BJ (cell line): ENCODE data around the gene ERCC6L2. TPM values are rescaled to one million over a fixed set of nuclear protein-coding genes. Genes with fewer than 3 reads are reported as not detected.

ENCODE experiments used
- CTCF ChIA-PET: fragments of 350-600 bp; formaldehyde crosslinking; extraction: SDS; loops from one replicate; lab custom pipeline; 2021; ENCODE audit warnings: antibody characterized with exemption, inconsistent platforms; lab: Yijun Ruan, JAX
- POLR2A ChIA-PET: fragments of 300-600 bp; sonication (Branson Sonifier 250); formaldehyde crosslinking; extraction: SDS; loops from one replicate; lab custom pipeline; 2021; ENCODE audit warnings: antibody characterized with exemption; lab: Charles Lee
- DNase-seq: peaks from one replicate; pipeline ENCODE4 v3.0.0-alpha.2; 2011; ENCODE audit warnings: low read depth
- H3K27me3 ChIP-seq: 2 replicates; pipeline ENCODE4 v1.6.0; 2011; ENCODE audit warnings: low read length; ENCODE audit not compliant: control insufficient read depth, insufficient read depth
- H3K36me3 ChIP-seq: 2 replicates; pipeline ENCODE4 v1.5.1; 2011; ENCODE audit warnings: low read length; ENCODE audit not compliant: control insufficient read depth, insufficient read depth
- H3K4me3 ChIP-seq: 2 replicates; pipeline ENCODE4 v1.5.1; 2011; ENCODE audit warnings: low read depth, mild to moderate bottlenecking, control low read depth, low read length
- polyA plus RNA-seq: library from polyadenylated mRNA; depleted of rRNA; stranded (reverse); fragments of >200 nt; gene quantifications from 2 replicates; pipeline ENCODE4 v1.2.3, GENCODE V29; 2011
- TF ChIP-seq, protein P1 (sequence below): IDR thresholded peaks from 2 replicates; pipeline ENCODE4 v1.5.1; 2011; ENCODE audit warnings: low read depth, mild to moderate bottlenecking, control low read depth, inconsistent platforms, low read length, moderate library complexity; ENCODE audit not compliant: insufficient read depth

ERCC6L2 gene
- polyA plus RNA-seq, 1 experiment: 12.0 TPM

DNA sequence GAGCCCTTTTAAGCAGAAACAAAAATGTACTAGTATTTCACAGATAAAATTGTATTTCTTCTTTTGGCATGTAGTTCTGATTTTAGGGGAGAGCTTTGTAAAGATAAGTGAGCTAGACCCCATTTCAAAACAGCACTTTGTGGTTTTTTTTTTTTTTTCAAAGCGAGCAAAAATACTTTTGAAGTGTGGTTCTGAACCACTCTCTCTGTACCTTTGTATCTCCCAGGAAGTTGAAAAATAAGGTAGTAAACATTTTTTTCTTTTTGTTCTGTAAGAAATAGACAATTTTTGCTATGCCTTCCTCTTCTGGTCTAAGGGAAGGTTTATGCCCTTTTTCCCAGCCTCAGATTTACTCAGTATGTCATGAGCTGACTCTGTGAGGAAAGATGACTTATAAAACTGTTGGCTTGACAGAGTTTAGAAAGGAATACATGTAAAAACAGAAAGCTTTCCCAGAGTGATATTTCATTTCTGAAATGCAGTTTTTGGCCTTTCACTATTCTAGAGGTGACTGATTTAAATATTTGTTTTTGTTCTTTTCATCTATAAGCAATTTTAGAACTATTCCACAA is 12.5 kb downstream of the ERCC6L2 start:
- ChIA-PET CTCF (no interaction called here), POLR2A (no interaction called here)
- H3K36me3 ChIP-seq: peaks cover 3% of the 10 kb centered on the region; the same call in 1 of the 2 replicates
- TF ChIP-seq, protein P1, sequence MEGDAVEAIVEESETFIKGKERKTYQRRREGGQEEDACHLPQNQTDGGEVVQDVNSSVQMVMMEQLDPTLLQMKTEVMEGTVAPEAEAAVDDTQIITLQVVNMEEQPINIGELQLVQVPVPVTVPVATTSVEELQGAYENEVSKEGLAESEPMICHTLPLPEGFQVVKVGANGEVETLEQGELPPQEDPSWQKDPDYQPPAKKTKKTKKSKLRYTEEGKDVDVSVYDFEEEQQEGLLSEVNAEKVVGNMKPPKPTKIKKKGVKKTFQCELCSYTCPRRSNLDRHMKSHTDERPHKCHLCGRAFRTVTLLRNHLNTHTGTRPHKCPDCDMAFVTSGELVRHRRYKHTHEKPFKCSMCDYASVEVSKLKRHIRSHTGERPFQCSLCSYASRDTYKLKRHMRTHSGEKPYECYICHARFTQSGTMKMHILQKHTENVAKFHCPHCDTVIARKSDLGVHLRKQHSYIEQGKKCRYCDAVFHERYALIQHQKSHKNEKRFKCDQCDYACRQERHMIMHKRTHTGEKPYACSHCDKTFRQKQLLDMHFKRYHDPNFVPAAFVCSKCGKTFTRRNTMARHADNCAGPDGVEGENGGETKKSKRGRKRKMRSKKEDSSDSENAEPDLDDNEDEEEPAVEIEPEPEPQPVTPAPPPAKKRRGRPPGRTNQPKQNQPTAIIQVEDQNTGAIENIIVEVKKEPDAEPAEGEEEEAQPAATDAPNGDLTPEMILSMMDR: no peak
- no peak overlapping the region for H3K4me3 ChIP-seq
- DNase-seq: no peak
- H3K27me3 ChIP-seq: no peaks in the 10 kb centered on the region

DNA sequence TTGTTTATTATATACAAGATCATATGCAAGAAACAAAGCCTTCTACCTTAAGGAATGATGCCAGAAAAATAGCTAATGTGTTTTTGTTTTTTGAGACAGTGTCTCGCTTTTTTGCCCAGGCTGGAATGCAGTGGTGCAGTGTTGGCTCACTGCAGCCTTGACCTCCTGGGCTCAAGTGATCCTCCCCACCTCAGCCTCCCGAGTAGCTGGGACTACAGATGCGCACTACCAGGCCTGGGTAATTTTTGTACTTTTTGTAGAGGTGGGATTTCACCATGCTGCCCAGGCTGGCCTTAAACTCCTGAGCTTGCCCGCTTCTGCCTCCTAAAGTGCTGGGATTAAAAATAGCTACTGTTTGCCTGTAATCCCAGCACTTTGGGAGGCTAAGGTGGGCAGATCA is 15.1 kb downstream of the ERCC6L2 start:
- Histone ChIP-seq H3K4me3 (no peak overlapping the region), H3K27me3 (no peaks in the 10 kb centered on the region), H3K36me3 (peaks cover 3% of the 10 kb centered on the region; the same call in 1 of the 2 replicates)
- DNase-seq: no peak
- ChIA-PET CTCF (interaction anchor here (1.2 kb wide), 1 partner anchor 158 kb away, joined by 3 read pairs; no protein-coding TSS in a partner anchor), POLR2A (no interaction called here)
- TF ChIP-seq, protein P1: no peak

DNA sequence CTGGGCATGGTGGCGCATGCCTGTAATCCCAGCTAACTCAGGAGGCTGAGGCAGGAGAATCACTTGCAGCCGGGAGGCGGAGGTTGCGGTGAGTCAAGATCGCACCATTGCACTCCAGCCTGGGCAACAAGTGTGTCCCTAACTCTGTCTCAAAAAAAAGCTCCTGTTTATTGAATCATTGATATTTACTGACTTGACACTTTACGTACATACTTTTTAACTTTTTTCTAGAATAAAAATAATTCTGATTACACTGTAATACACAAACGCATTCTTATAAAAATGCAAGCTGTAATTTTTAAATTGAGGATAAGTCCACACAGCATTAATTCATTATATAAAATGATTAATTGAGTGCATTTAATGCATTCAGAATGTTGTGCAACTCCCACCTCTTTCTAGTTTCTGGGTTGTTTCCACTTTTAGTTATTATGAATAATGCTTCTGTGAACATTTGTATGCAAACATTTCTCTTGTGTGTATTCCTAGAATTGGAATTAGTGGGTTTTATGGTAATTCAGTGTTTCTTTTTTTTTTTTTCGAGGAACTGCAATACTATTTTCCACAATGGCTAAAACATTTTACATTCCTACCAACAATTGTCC is 15.7 kb downstream of the ERCC6L2 start:
- CTCF ChIA-PET: interaction anchor here (0.6 kb wide), 1 partner anchor 51 kb away, joined by 3 read pairs; no protein-coding TSS in a partner anchor
- peaks cover 3% of the 10 kb centered on the region; the same call in 1 of the 2 replicates for H3K36me3 ChIP-seq
- H3K27me3 ChIP-seq: no peaks in the 10 kb centered on the region
- POLR2A ChIA-PET: no interaction called here
- DNase-seq: no peak
- TF ChIP-seq, protein P1: no peak
- no peak overlapping the region for H3K4me3 ChIP-seq

DNA sequence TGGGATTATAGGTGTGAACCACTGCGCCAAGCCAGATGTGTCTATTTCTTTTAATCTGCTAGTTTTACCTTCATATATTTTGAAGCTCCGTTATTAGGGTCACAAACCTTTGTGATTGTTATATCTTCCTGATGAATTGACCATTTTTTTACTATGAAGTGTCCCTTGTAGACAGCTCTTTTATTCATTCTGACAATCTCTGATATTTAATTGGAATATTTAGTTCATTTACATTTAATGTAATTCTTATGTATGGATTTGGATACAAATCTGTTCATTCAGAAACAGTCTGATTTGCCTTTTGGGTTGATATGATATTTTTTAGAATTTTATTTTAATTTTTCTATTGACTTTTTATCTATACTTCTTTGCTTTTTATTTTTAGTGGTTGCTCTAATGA is 17.2 kb downstream of the ERCC6L2 start:
- peaks cover 2% of the 10 kb centered on the region; the same call in 1 of the 2 replicates for H3K36me3 ChIP-seq
- H3K4me3 ChIP-seq: no peak overlapping the region
- DNase-seq: no peak
- TF ChIP-seq, protein P1: no peak
- CTCF ChIA-PET: no interaction called here
- POLR2A ChIA-PET: no interaction called here
- no peaks in the 10 kb centered on the region for H3K27me3 ChIP-seq

DNA sequence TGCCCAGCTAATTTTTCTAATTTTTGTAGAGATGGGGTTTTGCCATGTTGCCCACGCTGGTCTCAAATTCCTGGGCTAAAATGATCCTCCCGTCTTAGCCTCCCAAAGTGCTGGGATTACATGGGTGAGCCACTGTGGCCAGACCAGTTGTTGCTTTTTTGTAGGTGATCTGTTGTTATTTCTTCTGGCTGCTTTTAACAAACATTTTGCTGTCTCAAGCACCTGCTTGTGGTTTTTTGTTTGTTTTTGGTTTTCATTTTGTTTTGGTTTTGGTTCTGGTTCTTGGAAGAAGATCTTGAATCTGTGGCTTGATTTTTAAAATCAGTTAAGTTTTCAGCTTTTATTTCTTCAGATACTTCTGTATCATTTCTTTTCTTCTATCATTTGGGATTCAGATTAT is 21.1 kb downstream of the ERCC6L2 start:
- Histone ChIP-seq H3K4me3 (no peak overlapping the region), H3K27me3 (no peaks in the 10 kb centered on the region), H3K36me3 (peaks cover 3% of the 10 kb centered on the region)
- ChIA-PET CTCF (interaction anchor here (1.4 kb wide), 1 partner anchor 13 kb away, joined by 3 read pairs; no protein-coding TSS in a partner anchor), POLR2A (no interaction called here)
- no peak for DNase-seq
- TF ChIP-seq, protein P1: no peak
